HepG2 (cell line): ENCODE results near the gene ZXDC. TPM values are rescaled to one million over a fixed set of nuclear protein-coding genes. Genes with fewer than 3 reads are reported as not detected.

ENCODE experiments used
- BORCS8-MEF2B ChIP-seq: sonication (generic); formaldehyde crosslinking; IDR thresholded peaks from 2 replicates; pipeline ENCODE4 v1.8.0; 2022; ENCODE audit warnings: mild to moderate bottlenecking, missing genetic modification reagents
- BRF2 ChIP-seq: sonication (generic); formaldehyde crosslinking; IDR thresholded peaks from 2 replicates; pipeline ENCODE4 v1.8.1; 2022; ENCODE audit warnings: mild to moderate bottlenecking, missing genetic modification reagents
- ETV5 ChIP-seq: IDR thresholded peaks from 2 replicates; pipeline ENCODE4 v1.6.1; 2018; ENCODE audit warnings: missing biosample characterization, missing genetic modification reagents, inconsistent platforms, borderline replicate concordance
- HES4 ChIP-seq: sonication (generic); formaldehyde crosslinking; IDR thresholded peaks from 2 replicates; pipeline ENCODE4 v1.9.0; 2021; ENCODE audit warnings: mild to moderate bottlenecking, missing genetic modification reagents, borderline replicate concordance
- ISL2 ChIP-seq: sonication (generic); formaldehyde crosslinking; IDR thresholded peaks from 2 replicates; pipeline ENCODE4 v1.5.0; 2020; ENCODE audit warnings: missing genetic modification reagents
- MLXIP ChIP-seq: sonication (generic); formaldehyde crosslinking; IDR thresholded peaks from 2 replicates; pipeline ENCODE4 v1.9.0; 2021; ENCODE audit warnings: missing genetic modification reagents, borderline replicate concordance
- POGZ ChIP-seq: sonication (generic); formaldehyde crosslinking; IDR thresholded peaks from 2 replicates; pipeline ENCODE4 v1.4.0; 2020; ENCODE audit warnings: mild to moderate bottlenecking, missing genetic modification reagents
- RFX5 ChIP-seq: IDR thresholded peaks from 2 replicates; pipeline ENCODE4 v1.6.1; 2011; ENCODE audit warnings: low read depth, low read length, improper control_type of control experiment
- SP5 ChIP-seq: IDR thresholded peaks from 2 replicates; pipeline ENCODE4 v1.6.1; 2016; ENCODE audit warnings: low read depth, borderline replicate concordance
- ZNF160 ChIP-seq: sonication (generic); formaldehyde crosslinking; IDR thresholded peaks from 2 replicates; pipeline ENCODE4 v1.8.0; 2022; ENCODE audit warnings: mild to moderate bottlenecking, inconsistent platforms, missing genetic modification reagents
- ZNF235 ChIP-seq: sonication (generic); formaldehyde crosslinking; IDR thresholded peaks from 2 replicates; pipeline ENCODE4 v1.8.1; 2023; ENCODE audit warnings: mild to moderate bottlenecking, missing genetic modification reagents, borderline replicate concordance
- ZNF407 ChIP-seq: sonication (generic); formaldehyde crosslinking; IDR thresholded peaks from one replicate; pipeline ENCODE4 v1.5.1; 2020; ENCODE audit warnings: mild to moderate bottlenecking, missing genetic modification reagents; ENCODE audit errors: not compliant biosample characterization
- ZNF770 ChIP-seq: sonication (generic); formaldehyde crosslinking; IDR thresholded peaks from 2 replicates; pipeline ENCODE4 v1.5.0; 2020; ENCODE audit warnings: mild to moderate bottlenecking, missing genetic modification reagents
- ZNF83 ChIP-seq: sonication (generic); formaldehyde crosslinking; IDR thresholded peaks from 2 replicates; pipeline ENCODE4 v1.4.0; 2020; ENCODE audit warnings: missing genetic modification reagents, mild to moderate bottlenecking, borderline replicate concordance
- polyA plus RNA-seq, 8 experiments: library from polyadenylated mRNA; depleted of rRNA in 3 of 8; stranded (reverse) in 7 of 8; unstranded in 1 of 8; fragments of >200 nt; fragmentation: Illumina TruSeq in 4 of 8; extraction: Trizol in 4 of 8; gene quantifications; 2 replicates each; pipeline versions ENCODE4 v1.2.1 to v1.2.3, GENCODE V29; 2011 to 2016; ENCODE audit warnings: low read depth in 4 of 8, missing spikeins in 1 of 8, mixed read lengths in 1 of 8; ENCODE audit not compliant: insufficient read depth in 1 of 8
- total RNA-seq, 5 experiments: library from RNA; depleted of rRNA; stranded (reverse); fragments of >200 nt; fragmentation: Illumina TruSeq; extraction: Trizol; gene quantifications; 2 replicates each; pipeline ENCODE4 v1.2.3, GENCODE V29; 2016; ENCODE audit warnings: low read depth in 1 of 5

Gene ZXDC
- total and polyA plus RNA-seq, 2 of the 13 experiments (the other 11 are each of a cell fraction or from before 2014, with no cell fraction given), result 17.6 to 21.2 TPM

GRCh38 chr3:126472277-126473006 lies 3.2 kb downstream of the ZXDC start (continued):
- TF ChIP-seq HES4 (CRISPR knock-in tag) (no peak), MLXIP (no peak), ETV5 (peak; percentile 39; the same call in 1 of the 2 replicates), ZNF770 (no peak), ZNF83 (no peak), ZNF160 (CRISPR knock-in tag) (no peak), BORCS8-MEF2B (no peak), POGZ (CRISPR knock-in tag) (peak; percentile 49; the same call in 1 of the 2 replicates), ZNF235 (CRISPR knock-in tag) (no peak), ZNF407 (CRISPR knock-in tag) (no peak), BRF2 (CRISPR knock-in tag) (no peak), ISL2 (peak; percentile 31; the same call in 1 of the 2 replicates), RFX5 (0 out of 2 replicates have a peak, but pooled peaks have one; percentile 29), SP5 (CRISPR knock-in tag) (no peak)
